Upper lobe of left lung (tissue), 6 donors: ENCODE data around the gene WNK2. TPM values are rescaled to one million over a fixed set of nuclear protein-coding genes. Genes with fewer than 3 reads are reported as not detected.

ENCODE experiments used
- ATAC-seq, 2 donors: fragments of 200-7000 bp; cut with Tn5 transposase; one replicate each; pipeline ENCODE4 v1.9.1; 2022; ENCODE audit warnings: mild to moderate bottlenecking in 2 of 2, moderate library complexity in 2 of 2; ENCODE audit not compliant: low FRiP score in 2 of 2
- DNase-seq, 2 donors: peaks; one replicate each; pipeline ENCODE4 v3.0.0-alpha.2; 2019 to 2020
- H3K27ac ChIP-seq, 4 donors: fragments of 200-600 bp; sonication (generic); one replicate each; pipeline ENCODE4 v1.5.1; 2016 to 2019
- H3K27me3 ChIP-seq, 4 donors: fragments of 200-600 bp; sonication (generic); one replicate each; pipeline ENCODE4 v1.5.1; 2017 to 2019
- H3K36me3 ChIP-seq, 4 donors: fragments of 200-600 bp; sonication (generic); one replicate each; pipeline ENCODE4 v1.5.1; 2016 to 2019
- H3K4me1 ChIP-seq, 4 donors: fragments of 200-600 bp; sonication (generic); one replicate each; pipeline ENCODE4 v1.5.1; 2018 to 2019
- H3K4me3 ChIP-seq, 4 donors: fragments of 200-600 bp; sonication (generic); one replicate each; pipeline ENCODE4 v1.5.1; 2017 to 2019; ENCODE audit warnings: mild to moderate bottlenecking in 2 of 4, moderate library complexity in 1 of 4
- H3K9me3 ChIP-seq, 4 donors: fragments of 200-600 bp; sonication (generic); one replicate each; pipeline ENCODE4 v1.5.1; 2018 to 2019
- CTCF ChIP-seq, 6 experiments: fragments of 450-650 bp in 4 of 6; fragments of 200-600 bp in 2 of 6; sonication (generic) in 2 of 6; IDR thresholded peaks; one replicate each; pipeline ENCODE4 v1.5.1; 2016 to 2019; ENCODE audit warnings: antibody characterized with exemption in 6 of 6
- EP300 ChIP-seq, 4 donors: sonication (generic); formaldehyde crosslinking; IDR thresholded peaks; one replicate each; pipeline ENCODE4 v1.5.1; 2017; ENCODE audit warnings: antibody characterized with exemption in 4 of 4, control low read depth in 2 of 4
- POLR2A ChIP-seq, 4 donors: fragments of 450-650 bp; IDR thresholded peaks; one replicate each; pipeline ENCODE4 v1.5.1; 2016 to 2017; ENCODE audit warnings: antibody characterized with exemption in 4 of 4, mild to moderate bottlenecking in 2 of 4
- POLR2AphosphoS5 ChIP-seq, 2 donors: sonication (generic); formaldehyde crosslinking; IDR thresholded peaks; one replicate each; pipeline ENCODE4 v1.5.1; 2017; ENCODE audit warnings: antibody characterized with exemption in 2 of 2
- whole genome bisulfite sequencing, 2 donors: methylation state at CpG; one replicate each; pipeline ENCODE4 v1.1.5; 2017 to 2018; 5-methylcytosine and 5-hydroxymethylcytosine counted together
- total RNA-seq, 6 donors: library from RNA; depleted of rRNA in 4 of 6; stranded (reverse); fragments of >200 nt in 4 of 6; gene quantifications; one replicate each; pipeline versions ENCODE4 v1.1.0 to v1.2.1, GENCODE V29; 2016 to 2021
- donor health status: DM: no; HTN: no; CAD: no; lungs with moderate emphysema.
- donor health status: DM: no; HTN: yes; CAD: no; lungs with severe emphysema.

WNK2 gene
- total RNA-seq, 6 donors from 2014 or later: 1.1 to 11.5 (median 7.3) TPM

- no peak overlapping the region for H3K4me3 ChIP-seq
- 92 to 93% methylated on average over 32 to 33 of the region's 33 CpGs for WGBS, 2 donors
- no peak for ATAC-seq
Measured at GRCh38 chr9:93258818-93259489, 75.0 kb downstream of the WNK2 start.

GRCh38 chr9:93259490-93260262, 75.7 kb downstream of the WNK2 start:
- no peaks in the 10 kb centered on the region for H3K27me3 ChIP-seq
- H3K9me3 ChIP-seq: no peaks in the 10 kb centered on the region
- peak in 1 of 2 donors; percentile 14 for DNase-seq
- no peak overlapping the region for H3K4me3 ChIP-seq
- H3K36me3 ChIP-seq: no peaks in the 10 kb centered on the region
- no peaks in the 10 kb centered on the region for H3K4me1 ChIP-seq
- 82 to 97% methylated on average over 13 to 17 of the region's 20 CpGs for WGBS, 2 donors
- H3K27ac ChIP-seq: no peak overlapping the region
- no peak for TF ChIP-seq POLR2AphosphoS5 (IDR thresholded peaks at IDR 0.05)
- TF ChIP-seq POLR2A (IDR thresholded peaks at IDR 0.05): no peak
- TF ChIP-seq EP300 (IDR thresholded peaks at IDR 0.05): no peak
- no peak for TF ChIP-seq CTCF (IDR thresholded peaks at IDR 0.05)
- no peak for ATAC-seq

More at GRCh38 chr9:93258818-93259489, 75.0 kb downstream of the WNK2 start:
- H3K36me3 ChIP-seq: no peaks in the 10 kb centered on the region
- no peak for TF ChIP-seq EP300 (IDR thresholded peaks at IDR 0.05)
- TF ChIP-seq CTCF (IDR thresholded peaks at IDR 0.05): no peak
- no peak for TF ChIP-seq POLR2A (IDR thresholded peaks at IDR 0.05)
- no peak for TF ChIP-seq POLR2AphosphoS5 (IDR thresholded peaks at IDR 0.05)
- no peaks in the 10 kb centered on the region for H3K4me1 ChIP-seq
- peak in 1 of 2 donors; percentile 16 for DNase-seq
- H3K27ac ChIP-seq: no peak overlapping the region
- H3K9me3 ChIP-seq: no peaks in the 10 kb centered on the region
- H3K27me3 ChIP-seq: no peaks in the 10 kb centered on the region

- no peak overlapping the region for H3K4me3 ChIP-seq
- no peak overlapping the region for H3K27ac ChIP-seq
- TF ChIP-seq CTCF (IDR thresholded peaks at IDR 0.05) (no peak), POLR2AphosphoS5 (IDR thresholded peaks at IDR 0.05) (no peak), EP300 (IDR thresholded peaks at IDR 0.05) (no peak), POLR2A (IDR thresholded peaks at IDR 0.05) (no peak)
- no peaks in the 10 kb centered on the region for H3K36me3 ChIP-seq
- H3K9me3 ChIP-seq: no peaks in the 10 kb centered on the region
- peak in 1 of 2 donors; percentile 17 for DNase-seq
- H3K27me3 ChIP-seq: no peaks in the 10 kb centered on the region
- ATAC-seq: no peak
- H3K4me1 ChIP-seq: no peaks in the 10 kb centered on the region
- WGBS, 2 donors: 91% methylated on average over 11 to 12 of the region's 12 CpGs
Measured at GRCh38 chr9:93260263-93261066, 76.5 kb downstream of the WNK2 start.

- Histone ChIP-seq H3K9me3 (no peaks in the 10 kb centered on the region), H3K36me3 (no peaks in the 10 kb centered on the region), H3K4me3 (no peak overlapping the region), H3K27ac (no peak overlapping the region), H3K4me1 (no peaks in the 10 kb centered on the region), H3K27me3 (no peaks in the 10 kb centered on the region)
- DNase-seq (peak in 1 of 2 donors; percentile 12), ATAC-seq (no peak)
- TF ChIP-seq CTCF (IDR thresholded peaks at IDR 0.05): no peak
- no peak for TF ChIP-seq POLR2A (IDR thresholded peaks at IDR 0.05)
- TF ChIP-seq EP300 (IDR thresholded peaks at IDR 0.05): no peak
- TF ChIP-seq POLR2AphosphoS5 (IDR thresholded peaks at IDR 0.05): no peak
- WGBS, 2 donors: 83 to 85% methylated on average over 9 to 10 of the region's 10 CpGs
Measured at GRCh38 chr9:93261281-93261680, 77.3 kb downstream of the WNK2 start.
